NCI-H526 (cell line): ENCODE measurements around the gene SERPINH1.
A peak's percentile ranks its signal among the peaks of the same experiment; 100 is the strongest.

Experiments
- DNase-seq, 2 experiments: peaks; one replicate each; lab custom pipeline; 2025; lab: John Stamatoyannopoulos, UW

SERPINH1 gene

GRCh38 chr11:75532200-75533048, 29.6 kb upstream of the SERPINH1 start:
- DNase-seq, result peak; percentile 69 to 89

GRCh38 chr11:75533896-75534258, 28.2 kb upstream of the SERPINH1 start:
- no peak for DNase-seq

GRCh38 chr11:75534259-75535069, 27.6 kb upstream of the SERPINH1 start:
- no peak for DNase-seq

- no peak for DNase-seq
These were observed 27.0 kb upstream of the SERPINH1 start for GRCh38 chr11:75535071-75535470.

- DNase-seq, result no peak
These were observed 25.0 kb upstream of the SERPINH1 start for GRCh38 chr11:75536786-75537641.

- no peak for DNase-seq
These were observed 24.3 kb upstream of the SERPINH1 start for GRCh38 chr11:75537740-75538139.

- DNase-seq, result no peak
These were observed 23.7 kb upstream of the SERPINH1 start for GRCh38 chr11:75538150-75538942.

- DNase-seq, result peak; percentile 84 to 90
These were observed 22.4 kb upstream of the SERPINH1 start for GRCh38 chr11:75539459-75540334.

GRCh38 chr11:75541193-75542087, 20.6 kb upstream of the SERPINH1 start:
- DNase-seq, result no peak

- DNase-seq, result no peak
These were observed 20.0 kb upstream of the SERPINH1 start for GRCh38 chr11:75542088-75542438.

- no peak for DNase-seq
These were observed 18.2 kb upstream of the SERPINH1 start for GRCh38 chr11:75543806-75544205.

GRCh38 chr11:75547177-75547576, 14.9 kb upstream of the SERPINH1 start:
- DNase-seq, result no peak

- DNase-seq, result peak in 1 of 2 experiments; percentile 70
These were observed 14.4 kb upstream of the SERPINH1 start for GRCh38 chr11:75547617-75548058.

- no peak for DNase-seq
These were observed 13.3 kb upstream of the SERPINH1 start for GRCh38 chr11:75548595-75549272.

- no peak for DNase-seq
These were observed 12.6 kb upstream of the SERPINH1 start for GRCh38 chr11:75549370-75549958.

- no peak for DNase-seq
These were observed 8.9 kb upstream of the SERPINH1 start for GRCh38 chr11:75553182-75553581.

GRCh38 chr11:75553889-75554257, 8.2 kb upstream of the SERPINH1 start:
- DNase-seq, result no peak

- DNase-seq, result no peak
These were observed 7.6 kb upstream of the SERPINH1 start for GRCh38 chr11:75554258-75555022.
